NCI-H2227 (cell line): ENCODE measurements around the gene EXOC4.
"Not testable (repeated sequence)": the region's sequence is repeated elsewhere in the genome, so short reads cannot be mapped to it uniquely, and the experiment has no call there.

Source experiments
- DNase-seq: peaks from one replicate; lab custom pipeline; 2025; ENCODE audit not compliant: unreplicated experiment; lab: John Stamatoyannopoulos, UW

The EXOC4 gene

GRCh38 chr7:133275008-133275407, 22.1 kb downstream of the EXOC4 start:
- DNase-seq, result no peak

DNA sequence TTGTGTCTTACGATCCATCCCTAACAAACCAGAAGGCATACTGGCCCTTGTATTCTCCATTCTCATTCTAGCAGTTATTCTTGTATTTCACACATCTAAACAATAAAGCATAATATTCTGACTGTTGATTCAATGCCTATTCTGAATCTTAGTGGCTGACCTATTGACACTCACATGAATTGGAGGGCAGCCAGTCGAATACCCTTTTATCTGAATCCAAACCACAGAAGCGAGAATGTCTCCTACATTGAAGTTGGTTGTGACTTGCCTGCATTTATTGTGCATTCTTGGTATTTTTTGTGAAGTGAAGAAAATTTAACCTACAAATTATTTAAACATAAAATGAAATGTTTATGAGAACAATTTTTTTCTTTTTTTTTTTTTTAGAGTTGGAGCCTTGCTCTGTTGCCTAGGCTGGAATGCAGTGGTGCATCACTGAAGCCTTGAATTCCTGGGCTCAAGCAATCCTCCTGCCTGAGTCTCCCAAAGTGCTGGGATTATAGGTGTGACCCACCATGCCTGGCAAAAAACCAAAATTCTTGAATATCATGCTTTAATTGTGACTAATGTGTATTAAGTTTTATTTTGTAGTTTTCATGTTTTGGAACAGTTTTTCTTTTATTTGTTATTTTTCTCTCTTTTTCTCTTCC, 22.7 kb downstream of the EXOC4 start:
- DNase-seq, result no peak

DNA sequence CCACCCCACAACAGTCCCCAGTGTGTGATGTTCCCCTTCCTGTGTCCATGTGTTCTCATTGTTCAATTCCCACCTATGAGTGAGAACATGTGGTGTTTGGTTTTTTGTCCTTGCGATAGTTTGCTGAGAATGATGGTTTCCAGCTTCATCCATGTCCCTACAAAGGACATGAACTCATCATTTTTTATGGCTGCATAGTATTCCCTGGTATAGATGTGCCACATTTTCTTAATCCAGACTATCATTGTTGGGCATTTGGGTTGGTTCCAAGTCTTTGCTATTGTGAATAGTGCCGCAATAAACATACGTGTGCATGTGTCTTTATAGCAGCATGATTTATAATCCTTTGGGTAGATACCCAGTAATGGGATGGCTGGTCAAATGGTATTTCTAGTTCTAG, 26.1 kb downstream of the EXOC4 start:
- DNase-seq, result not testable (repeated sequence)

GRCh38 chr7:133282094-133282493, 29.2 kb downstream of the EXOC4 start:
- no peak for DNase-seq

GRCh38 chr7:133284092-133284491, 31.2 kb downstream of the EXOC4 start:
- no peak for DNase-seq

GRCh38 chr7:133288970-133289369, 36.1 kb downstream of the EXOC4 start:
- peak; percentile 65 for DNase-seq

DNA sequence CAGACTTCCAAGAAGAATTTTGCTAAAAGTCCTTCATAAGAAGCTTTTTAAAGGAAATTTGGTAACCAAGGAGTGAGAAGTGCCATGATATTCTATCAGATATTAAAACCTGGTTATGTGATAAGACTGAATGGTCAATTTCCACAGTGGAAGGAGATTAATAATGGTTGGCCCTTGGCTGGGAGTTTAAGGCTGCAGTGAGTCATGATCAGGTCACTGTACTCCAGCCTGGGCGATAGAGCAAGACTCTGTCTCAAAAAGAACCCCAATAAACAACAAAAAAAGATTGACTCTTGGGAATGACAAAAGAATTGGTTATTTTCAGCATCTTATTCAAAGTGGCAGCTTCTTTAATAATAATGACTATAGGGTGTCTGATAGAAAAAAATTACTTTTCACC, 37.2 kb downstream of the EXOC4 start:
- DNase-seq, result no peak

- no peak for DNase-seq
Measured at GRCh38 chr7:133290676-133291333, 37.9 kb downstream of the EXOC4 start.

DNA sequence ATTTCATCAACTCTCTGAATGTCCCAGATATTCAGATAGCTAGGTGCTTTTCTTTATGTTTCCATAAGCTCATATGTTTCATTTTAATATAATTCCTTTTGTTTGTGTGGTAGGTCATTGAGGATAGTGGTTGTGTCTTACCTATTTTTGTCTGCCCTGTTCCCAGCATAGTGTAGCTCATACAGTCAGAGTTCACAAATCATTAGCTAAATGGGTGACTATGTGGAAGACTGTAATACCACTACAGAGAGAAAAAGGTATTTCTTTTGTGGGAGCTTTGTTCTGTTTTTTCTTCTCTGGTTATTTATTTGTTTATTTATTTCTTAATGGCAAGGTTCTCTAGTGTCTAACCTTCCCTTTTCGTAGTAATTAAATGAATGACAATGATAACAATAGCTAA, 39.8 kb downstream of the EXOC4 start:
- no peak for DNase-seq

- no peak for DNase-seq
Measured at GRCh38 chr7:133293384-133294160, 40.7 kb downstream of the EXOC4 start.

DNA sequence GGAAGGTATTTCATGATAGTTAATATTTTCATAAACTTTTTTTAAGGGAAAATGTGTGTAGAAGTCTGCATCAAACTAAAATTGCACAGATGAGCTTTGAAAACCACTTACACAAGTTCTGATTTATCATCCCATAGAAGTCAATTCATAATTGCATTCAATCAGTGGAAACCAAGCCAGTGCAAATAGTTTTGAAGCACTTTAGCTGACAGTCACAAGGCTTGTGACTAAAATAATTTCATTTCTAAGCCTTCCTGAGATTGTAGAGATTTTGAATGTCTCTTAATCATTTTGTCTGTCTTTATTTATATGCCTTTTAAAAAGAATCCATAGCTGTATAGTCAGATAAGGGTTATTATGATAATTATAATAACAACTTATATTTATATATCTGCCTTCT, 41.4 kb downstream of the EXOC4 start:
- no peak for DNase-seq

GRCh38 chr7:133295484-133295883, 42.6 kb downstream of the EXOC4 start:
- DNase-seq, result no peak

DNA sequence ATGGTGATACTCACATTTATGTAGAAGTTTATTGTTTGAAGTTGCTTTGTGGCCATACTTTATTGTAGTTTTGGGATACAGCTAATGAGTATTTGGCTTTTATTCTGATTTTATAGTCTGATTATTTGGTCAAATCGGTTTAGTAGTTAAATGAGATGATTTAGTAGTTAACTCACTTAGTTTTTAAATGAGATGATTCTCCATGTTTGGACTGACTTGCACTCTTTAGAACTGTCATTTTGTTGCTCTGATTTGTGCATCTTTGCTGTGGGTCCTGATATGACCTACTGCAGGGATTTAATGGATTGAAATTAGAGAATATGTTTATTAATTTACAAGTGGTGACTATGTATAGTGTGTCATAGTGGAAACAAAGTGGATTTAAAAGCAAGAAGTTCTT, 44.2 kb downstream of the EXOC4 start:
- no peak for DNase-seq

GRCh38 chr7:133298080-133298479, 45.2 kb downstream of the EXOC4 start:
- no peak for DNase-seq

GRCh38 chr7:133299676-133300075, 46.8 kb downstream of the EXOC4 start:
- no peak for DNase-seq

- no peak for DNase-seq
Measured at GRCh38 chr7:133300088-133300487, 47.2 kb downstream of the EXOC4 start.

- DNase-seq, result no peak
Measured at GRCh38 chr7:133300811-133301210, 47.9 kb downstream of the EXOC4 start.

DNA sequence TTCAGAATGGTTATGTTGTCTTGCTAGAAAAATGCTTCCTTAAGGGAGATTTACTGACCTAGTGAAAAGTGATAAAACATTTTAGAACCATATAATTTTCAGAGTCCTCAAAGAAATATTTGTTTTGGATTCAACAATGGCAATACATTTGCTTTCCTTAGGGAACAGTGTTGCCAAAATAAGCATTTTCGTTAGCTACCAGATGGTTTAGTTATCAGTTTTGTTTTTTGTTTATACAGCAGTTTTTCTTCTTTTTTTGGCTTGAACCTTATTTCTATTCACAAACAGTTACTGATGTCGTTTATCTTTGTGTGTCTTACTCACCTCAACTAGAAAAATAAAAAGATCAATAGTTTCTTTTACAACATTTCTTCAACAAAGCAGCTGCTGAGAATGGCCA, 48.6 kb downstream of the EXOC4 start:
- DNase-seq, result no peak

DNA sequence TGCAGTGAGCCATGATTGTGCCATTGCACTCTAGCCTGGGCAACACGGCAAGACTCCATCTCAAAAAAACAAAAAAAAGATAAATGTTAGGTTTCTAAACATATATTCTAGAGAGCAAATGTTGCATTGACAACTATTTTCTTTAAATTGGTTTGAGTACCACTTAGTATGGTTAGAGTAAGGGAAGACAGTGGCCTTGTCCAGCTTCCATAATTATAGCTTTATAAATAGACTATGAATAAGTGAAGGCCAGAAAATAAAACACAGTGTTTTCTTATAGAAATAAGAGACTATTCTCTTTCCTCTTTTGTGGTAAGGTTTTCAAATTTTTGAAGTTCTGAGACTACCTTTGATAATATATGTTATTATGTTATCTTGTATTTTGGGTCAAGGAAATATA, 50.5 kb downstream of the EXOC4 start:
- peak; percentile 38 for DNase-seq

- no peak for DNase-seq
Measured at GRCh38 chr7:133303931-133304330, 51.1 kb downstream of the EXOC4 start.

DNA sequence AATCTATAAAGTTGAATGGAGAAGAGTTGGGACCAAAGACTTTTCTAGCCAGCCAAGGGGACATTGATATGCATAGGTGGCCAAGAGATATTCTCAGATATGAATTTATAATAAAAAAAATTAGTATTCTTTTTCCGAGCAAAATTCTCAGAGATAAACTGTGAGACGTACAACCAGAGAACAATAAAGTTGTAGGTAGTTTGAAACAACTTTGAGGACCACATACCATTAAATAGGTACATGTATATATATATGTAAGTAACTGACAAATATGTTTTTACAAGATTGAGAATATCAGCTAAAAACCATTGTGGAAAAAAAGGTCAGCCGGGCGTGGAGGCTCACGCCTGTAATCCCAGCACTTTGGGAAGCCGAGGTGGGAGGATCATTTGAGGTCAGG, 56.5 kb downstream of the EXOC4 start:
- DNase-seq, result no peak

- DNase-seq, result peak; percentile 17
Measured at GRCh38 chr7:133310232-133310862, 57.5 kb downstream of the EXOC4 start.
